Measurements from ENCODE around the gene PET100. TPM values are rescaled to one million over a fixed set of nuclear protein-coding genes. Genes with fewer than 3 reads are reported as not detected.

PET100 gene
- total RNA-seq, 1 experiment from 2014 or later = 31.9 TPM

DNA sequence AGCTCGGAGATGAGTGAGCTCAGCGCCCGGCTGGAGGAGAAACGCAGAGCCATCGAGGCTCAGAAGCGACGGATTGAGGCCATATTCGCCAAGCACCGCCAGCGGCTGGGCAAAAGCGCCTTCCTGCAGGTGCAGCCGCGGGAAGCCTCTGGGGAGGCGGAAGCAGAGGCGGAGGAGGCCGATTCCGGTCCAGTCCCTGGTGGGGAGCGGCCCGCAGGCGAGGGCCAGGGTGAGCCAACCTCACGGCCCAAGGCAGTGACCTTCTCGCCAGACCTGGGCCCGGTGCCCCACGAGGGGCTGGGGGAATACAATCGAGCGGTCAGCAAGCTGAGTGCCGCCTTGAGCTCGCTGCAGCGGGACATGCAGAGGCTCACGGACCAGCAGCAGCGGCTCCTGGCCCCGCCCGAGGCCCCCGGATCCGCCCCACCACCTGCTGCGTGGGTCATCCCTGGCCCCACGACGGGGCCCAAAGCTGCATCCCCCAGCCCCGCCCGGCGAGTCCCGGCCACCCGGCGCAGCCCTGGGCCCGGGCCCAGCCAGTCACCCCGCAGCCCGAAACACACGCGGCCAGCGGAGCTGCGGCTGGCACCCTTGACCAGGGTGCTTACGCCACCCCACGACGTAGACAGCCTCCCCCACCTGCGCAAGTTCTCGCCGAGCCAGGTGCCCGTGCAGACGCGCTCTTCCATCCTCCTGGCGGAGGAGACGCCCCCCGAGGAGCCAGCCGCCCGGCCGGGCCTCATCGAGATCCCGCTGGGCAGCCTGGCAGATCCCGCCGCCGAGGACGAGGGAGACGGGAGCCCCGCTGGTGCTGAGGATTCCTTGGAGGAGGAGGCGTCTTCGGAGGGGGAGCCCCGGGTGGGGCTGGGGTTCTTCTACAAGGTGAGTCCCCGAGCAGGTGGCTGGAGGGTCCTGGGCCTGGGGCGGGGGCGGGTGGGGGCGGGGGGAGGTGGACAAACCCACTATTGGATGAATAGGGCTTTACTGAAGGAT, 17.0 kb upstream of the PET100 start:
- DNase-seq (ENCODE audit: low read depth) = no peak

DNA sequence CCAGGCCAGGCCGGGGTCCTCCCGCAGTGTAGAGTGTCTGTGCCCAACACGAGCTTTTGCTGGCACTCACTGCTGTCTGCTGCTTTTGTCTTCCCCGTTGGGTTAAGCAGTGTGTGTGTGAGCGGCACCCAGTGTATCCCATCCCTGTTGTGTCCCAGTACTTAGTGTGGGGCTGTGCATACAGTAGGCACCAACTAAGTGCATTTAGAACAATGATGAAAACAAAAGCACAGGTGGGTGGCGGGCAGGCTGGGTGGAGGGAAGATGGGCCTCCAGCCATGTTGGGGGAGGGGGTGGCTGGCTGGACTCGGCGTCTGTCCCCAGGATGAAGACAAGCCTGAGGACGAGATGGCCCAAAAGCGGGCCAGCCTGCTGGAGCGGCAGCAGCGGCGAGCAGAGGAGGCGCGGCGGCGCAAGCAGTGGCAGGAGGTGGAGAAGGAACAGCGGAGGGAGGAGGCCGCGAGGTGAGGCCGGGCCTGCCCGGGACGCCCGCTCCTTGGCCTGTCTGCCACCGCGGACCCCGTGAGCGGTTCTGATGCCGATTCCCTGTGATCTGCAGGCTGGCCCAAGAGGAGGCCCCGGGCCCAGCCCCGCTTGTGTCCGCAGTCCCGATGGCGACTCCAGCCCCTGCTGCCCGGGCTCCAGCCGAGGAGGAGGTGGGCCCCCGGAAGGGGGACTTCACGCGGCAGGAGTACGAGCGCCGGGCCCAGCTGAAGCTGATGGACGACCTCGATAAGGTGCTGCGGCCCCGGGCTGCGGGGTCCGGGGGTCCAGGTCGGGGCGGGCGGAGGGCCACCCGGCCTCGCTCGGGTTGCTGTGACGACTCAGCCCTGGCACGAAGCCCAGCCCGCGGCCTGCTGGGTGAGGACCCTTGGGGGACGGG, 14.5 kb upstream of the PET100 start:
- no peak for DNase-seq (ENCODE audit: low read depth)

DNA sequence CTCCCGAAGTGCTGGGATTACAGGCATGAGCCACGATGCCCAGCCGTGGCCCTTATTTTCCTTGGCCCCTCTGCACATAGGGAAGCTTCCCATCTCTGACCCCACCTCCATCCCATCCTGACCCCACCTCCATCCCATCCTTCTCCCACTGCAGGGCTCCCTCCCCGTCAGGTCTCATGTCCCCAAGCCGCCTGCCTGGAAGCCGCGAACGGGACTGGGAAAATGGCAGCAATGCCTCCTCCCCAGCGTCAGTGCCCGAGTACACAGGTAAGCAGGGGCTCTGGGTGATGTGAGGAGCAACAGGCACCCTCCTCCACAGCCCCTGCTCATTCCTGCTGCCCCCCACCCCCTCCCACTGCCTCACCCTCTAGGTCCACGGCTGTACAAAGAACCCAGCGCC, 12.4 kb upstream of the PET100 start:
- no peak for DNase-seq (ENCODE audit: low read depth)

DNA sequence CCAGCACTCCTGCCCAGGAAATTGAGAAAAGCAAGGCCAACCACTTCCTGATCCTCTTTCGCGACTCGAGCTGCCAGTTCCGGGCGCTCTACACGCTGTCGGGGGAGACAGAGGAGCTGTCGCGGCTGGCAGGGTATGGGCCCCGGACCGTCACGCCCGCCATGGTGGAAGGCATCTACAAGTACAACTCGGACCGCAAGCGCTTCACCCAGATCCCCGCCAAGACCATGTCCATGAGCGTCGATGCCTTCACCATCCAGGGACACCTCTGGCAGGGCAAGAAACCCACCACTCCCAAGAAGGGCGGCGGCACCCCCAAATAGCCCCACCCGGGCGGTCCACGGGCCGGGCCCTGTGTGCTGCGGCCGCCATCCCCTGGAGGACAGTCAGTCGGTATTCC, 11.9 kb upstream of the PET100 start:
- DNase-seq (ENCODE audit: low read depth) = no peak

DNA sequence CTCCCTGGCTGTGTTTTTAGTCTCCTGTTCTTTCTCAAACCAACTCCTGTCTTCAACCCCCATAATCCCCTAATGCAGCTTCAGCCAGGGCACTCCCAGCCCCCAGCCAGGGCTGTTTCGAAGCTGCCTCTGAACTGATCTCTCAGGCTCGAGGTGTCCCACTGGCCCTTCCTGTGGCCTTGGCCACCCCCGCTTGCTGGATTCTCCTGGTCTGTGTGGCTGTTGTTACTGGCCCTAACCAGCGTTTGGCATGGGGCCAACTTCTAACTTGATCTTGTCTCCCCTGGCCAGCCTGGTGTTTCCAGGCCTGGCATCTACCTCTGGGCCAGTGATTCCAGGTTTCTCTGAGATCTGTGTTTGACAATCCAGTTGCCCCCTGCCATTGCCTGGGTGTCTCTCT, 11.2 kb upstream of the PET100 start:
- DNase-seq (ENCODE audit: low read depth) = no peak

DNA sequence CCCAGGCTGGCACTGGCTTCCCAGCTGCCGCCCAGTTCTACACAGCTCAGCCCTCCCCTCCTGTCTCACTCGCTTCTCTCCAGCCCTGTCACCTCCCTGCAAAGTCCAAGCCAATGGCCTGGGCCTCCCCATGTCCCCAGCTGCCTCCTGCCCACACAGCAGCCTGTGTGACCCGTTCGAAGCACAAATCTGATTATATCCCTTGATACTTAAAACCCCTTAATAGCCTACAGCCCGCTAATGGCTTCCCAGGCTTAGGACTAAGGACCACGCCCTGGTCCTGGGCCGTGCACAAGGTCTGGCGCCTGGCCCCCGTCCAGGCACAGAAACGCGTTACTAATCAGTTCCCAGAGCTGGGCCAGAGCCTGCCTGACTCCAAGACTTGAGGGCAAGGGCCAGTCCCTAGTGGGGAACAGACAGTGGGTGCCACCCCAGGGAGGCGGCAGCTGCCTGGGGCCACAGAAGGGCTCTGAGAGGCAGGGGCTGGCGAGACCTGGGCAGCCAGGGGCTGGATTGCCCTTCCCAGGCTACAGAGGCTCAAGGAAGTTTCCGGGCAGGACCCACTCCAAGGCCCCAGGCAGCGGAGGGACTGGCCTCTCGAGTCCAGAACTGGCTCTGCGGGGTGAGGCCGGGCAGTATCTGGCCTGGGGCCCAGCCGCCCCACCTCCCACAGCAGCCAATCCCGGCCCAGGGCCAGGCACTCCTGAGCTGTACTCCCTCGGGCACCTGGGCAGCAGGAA, 10.7 kb upstream of the PET100 start:
- DNase-seq (ENCODE audit: low read depth) = no peak

DNA sequence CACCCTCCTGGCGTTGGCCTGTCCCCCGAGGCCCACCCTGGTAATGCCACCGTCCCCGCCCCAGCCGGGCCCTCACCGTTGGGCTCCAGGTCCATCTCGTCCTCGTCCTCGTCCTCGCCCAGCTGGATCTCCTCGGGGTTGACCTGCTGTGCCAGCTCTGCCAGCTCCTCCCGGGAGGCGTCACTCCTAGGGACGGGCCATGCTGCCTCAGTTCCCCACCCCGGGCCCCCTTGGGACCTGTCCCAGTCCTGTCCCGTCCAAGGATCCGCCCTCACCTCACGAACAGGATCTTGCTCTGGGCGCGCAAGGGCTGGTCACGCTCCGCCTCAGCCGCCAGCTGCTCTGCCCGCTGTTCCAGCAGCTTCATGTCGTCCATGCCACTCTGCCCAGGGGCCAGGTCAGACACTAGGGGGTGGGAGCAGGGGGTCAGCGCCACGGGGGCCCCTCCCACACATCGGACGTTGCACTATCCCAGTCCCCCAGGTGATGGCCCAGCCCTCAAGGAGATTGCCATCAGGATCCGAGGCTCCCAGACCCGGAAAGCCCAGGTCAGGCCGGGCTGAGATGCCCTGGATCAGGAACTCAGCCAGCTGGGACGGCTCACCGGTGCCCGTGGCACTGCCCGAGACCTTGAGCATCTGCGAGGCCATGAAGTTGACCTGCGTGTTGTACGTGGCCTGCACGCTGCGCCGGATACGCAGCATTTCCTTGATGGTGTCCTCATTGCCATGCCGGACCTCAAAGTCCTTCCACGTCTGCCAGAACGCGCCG, 9.7 kb upstream of the PET100 start:
- DNase-seq (ENCODE audit: low read depth) = no peak

DNA sequence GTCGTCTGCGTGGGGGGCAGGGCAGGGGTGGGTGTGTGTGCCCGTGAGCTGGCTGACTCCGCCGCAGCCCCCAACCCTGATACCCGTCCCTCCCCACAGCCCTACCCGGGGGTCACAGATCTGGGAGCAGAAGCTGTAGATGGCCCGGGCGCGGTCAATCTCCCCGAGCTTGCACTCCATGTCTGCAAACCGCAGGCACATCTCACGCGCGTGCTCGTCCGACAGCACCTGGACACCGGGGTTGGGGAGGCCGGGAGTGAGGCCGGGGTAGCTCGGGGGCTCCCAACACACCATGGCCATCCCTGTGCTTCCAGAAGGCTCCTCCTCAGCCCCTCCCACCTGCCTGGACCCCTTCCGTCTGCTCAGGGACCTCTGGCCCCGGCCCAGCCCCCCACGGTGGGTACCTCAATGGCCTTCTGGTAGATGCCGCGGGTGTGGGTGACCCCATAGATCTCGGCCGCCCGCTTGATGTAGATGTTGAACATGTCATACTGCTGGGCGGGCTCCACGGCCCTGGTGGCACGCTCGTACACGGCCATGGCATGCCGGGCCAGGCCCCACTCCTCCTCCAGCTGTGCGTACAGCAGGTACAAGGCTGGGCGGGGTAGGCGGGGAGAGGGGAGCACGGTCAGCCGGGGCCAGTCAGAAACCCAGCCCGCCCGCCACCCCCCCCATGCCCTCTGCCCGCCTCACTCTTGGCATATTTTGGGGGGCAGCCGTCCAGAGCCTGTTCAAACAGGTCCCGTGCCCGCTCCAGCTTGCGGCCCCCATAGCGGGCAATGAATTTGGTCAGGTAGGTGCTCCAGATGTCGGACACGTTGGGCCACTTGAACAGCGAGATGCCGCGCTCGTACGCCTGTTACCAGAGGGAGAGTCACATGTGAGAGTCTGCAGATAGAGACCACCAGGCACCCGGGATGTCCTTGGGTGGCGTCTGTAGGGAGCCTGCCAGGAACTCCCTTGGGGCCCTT, 8.9 kb upstream of the PET100 start:
- DNase-seq (ENCODE audit: low read depth) = no peak

DNA sequence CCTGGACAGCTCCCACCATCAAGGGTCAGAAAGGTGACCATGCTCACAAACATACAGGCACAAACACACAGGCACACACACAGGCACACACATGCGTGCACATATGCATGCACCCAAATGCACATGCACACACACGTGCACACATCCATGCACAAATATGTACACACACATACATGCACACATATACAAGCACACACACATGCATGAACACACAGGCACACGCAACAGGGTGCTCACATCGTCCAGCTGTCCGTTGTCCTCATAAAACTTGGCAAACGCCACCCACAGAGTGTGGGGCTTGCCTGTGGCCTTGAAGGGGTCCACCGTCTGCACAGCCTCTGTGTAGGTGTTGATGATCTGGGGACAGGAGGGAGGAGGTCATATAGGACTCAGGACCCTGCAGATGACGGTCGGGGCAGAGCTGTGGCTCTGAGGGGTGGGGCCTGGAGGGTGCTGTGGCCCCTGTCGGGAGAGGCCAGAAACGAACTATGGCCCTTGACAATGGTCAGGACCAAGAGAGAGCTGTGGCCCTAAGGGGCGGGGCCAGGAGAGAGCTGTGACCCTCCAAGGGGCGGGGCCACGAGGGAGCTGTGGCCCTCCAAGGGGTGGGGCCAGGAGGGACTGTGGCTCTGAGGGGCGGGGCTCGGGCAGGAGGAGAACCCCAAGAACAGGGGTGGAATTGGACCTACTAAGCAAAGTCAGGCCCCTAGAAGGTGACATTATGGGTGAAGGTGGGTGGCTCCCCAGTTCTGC, 6.5 kb upstream of the PET100 start:
- DNase-seq (ENCODE audit: low read depth) = no peak

DNA sequence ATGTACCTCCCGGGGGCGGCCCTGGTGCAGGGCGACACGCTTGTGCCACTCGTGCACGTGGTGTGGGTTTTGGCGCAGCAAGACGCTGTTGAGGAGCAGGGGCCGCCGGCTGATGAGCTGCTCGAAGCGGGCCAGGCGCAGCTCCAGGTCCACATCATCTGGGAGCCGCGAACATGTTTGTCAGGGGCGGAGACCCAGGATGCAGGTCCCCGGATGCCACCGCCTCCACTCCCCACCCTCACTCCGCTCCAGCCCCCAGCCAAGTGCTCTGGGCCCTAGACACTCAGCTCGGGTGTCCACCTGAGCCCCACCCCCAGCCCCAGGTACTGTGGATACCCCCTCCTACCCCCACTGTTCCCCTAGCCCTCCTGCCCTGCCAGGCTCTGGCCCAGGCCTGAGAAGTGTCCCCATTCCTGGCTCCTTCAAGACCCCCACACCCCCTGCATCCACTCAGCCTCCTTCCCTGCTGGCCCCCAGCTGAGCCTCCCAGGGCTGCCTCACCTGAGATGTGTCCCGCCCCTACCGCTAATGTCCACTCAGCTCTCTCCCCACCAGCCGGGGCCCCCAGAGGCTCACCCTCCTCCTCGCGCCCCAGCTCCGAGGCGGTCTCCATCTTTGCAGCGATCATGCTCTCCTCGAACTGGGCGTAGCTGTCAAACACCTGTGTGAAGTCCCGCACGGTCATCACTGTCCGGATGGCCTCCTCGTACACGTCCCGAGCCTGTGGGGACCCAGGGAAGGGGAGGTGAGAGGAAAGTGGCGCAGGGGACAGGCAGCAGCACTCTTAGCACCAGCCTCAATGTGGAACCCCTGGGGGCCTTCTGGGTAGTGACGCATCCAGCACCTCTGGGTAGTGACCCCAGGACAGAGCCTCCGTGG, 5.6 kb upstream of the PET100 start:
- no peak for DNase-seq (ENCODE audit: low read depth)

DNA sequence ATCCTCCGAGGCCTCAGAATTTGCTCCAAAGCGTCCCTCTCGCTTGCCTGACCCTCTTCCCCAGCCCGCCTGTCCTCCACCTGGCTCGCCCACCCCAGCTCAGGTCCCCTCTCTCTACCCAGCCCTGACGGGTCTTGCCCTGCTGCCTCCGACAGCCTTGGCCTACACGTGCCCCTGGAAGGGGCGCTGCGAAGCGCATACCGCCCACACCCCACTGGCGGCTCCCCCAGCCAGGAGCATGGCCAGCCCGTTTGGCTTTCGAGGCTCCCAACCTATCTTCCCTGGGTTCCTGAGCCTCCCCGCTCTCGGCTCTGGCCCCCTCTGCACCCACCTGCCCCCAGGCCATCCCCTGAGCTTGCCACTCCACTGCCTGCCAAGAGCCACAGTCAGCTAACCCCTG, 4.8 kb upstream of the PET100 start:
- DNase-seq (ENCODE audit: low read depth) = no peak

DNA sequence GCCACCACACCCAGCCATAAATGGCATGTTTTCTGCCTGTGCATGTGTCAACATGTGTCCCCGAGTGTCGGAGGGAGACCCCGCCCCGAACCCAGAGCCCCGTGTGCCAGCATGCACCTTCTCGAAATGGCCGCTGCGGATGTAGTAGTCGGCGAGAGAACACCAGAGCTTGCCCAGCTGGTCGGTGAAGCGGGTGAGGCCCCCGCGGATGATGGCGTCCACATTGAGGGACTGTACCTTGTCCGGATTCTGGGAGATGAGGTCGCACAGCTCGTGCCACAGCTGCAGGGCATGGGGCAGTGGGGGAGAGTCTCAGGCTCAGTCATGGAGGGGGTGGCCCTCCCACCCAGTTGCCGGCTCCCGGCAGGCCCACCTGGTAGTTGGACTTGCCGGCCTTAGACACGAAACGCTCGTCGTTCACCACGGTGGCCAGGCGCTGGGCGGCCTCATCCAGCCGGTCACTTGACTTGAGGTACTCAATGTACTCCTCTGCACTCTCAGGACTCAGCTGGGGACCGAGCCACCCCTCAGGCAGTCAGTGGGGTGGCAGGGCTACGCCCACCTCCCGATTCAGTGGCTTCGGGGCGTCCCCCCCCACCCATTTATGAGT, 3.7 kb upstream of the PET100 start:
- no peak for DNase-seq (ENCODE audit: low read depth)

DNA sequence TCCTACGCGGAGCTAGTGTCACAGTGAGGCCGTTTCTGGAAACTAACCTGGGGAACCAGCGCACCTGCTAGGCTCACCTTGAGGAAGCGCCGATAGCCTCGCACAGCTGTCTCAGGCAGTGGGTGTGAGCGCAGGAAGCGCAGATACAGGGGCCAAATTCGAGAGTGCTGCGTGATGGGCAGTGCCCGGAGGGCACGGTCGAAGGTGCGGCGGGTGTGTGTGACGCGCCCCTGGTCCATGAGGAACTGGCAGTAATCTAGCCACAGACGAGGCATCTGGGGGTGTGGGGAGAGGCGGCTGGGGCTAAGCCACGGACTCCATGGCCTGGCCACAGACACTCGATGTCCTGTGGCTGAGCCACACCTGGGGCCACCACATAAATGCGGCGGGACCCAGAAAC, 2.4 kb upstream of the PET100 start:
- DNase-seq (ENCODE audit: low read depth) = no peak

DNA sequence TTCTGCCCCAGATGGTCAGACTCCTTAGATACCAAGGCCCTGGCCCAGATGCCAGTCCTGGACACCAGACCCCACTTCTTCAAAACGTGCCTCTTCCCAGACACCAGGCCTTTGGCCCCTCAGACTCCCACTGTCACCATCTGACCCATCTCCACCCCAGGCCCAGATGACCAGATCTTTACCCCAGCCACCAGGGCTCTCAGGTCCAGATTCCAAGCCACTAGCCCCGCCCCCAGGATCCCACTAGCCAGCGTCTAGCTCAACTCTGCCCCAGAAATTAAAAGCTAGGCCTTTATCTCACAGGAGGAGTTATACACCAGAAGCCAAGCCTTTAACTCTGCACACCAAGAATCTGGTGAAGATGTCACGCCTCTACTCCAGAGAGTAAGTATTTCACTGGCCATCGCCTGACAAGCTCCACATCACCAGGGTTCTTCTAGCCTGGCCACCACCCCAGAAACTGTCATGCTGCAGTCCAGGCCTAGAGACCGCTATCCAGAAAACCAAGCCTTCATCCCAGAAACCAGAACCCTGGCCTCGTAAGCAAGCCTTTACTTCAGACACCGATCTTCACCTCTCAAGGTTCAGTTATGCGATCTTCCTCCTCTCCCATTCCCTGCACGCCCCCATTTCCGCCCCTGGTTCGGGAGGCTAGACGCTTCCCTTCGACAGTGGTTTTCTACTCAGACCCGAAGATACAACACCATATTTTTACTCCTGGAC, 843 bp upstream of the PET100 start:
- no peak for DNase-seq (ENCODE audit: low read depth)

DNA sequence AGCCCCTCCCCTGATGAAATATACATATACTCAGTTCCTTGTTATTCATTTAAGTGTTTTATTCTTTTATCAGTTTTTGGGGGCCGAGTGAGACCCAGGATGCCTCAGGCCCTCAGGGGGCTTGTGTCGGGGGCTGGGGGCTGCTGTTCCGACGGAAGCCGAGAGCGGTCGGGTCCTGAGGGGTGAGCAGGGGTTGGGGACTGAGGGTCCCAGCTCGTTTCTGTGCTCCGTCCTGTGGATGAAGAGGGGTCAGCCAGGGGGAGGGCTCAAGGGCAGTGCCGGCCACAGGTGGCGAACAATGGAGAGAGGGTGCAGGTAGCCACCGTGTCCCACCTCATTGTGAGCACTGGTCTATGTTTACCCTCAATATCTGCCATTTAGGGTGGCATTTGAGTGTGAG, 2.0 kb downstream of the PET100 start:
- no peak for DNase-seq (ENCODE audit: low read depth)

DNA sequence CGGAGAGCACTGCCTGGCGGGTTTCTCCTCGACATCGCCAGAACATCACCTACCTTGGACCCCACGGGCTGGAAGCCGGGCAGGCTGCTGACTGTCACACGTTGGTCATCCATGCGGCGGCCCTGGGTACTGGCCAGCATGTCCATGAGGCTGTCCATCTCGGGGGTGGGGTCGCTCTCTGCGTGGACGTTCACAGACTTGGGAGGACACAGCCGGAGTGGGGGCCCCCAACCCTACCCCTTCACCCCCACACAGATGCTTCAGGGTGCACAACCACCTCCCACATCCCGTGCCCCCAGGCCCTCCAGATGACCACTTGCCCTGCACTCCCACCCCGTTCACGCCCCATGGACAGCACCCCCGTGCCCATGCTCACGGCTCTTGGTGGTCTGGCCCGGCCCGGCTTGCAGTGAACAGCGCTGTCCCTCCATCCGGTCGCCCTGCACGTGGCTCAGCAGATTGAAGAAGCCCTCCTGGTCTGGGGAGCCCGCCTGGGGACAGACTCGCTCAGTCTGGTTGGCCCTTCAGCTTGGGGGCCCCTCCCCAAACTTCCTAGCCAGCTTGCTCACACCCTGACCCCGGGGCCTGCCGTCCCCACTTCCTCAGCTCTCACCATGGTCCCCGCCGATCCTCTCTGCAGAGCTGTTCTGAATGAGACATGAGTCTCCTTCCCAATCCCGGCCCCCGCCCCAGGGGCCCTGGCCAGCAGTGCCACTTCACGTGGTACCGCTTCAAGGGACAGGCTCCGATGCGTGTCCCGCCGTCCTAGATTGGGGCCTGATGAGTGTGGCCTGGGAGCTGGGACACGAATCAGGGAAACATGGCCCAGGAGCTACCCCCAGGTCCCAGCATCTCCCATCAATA, 3.0 kb downstream of the PET100 start:
- DNase-seq (ENCODE audit: low read depth) = no peak
